Skeletal muscle satellite cell (primary cell): Measurements from ENCODE around the gene DNASE1L1.

Experiments
- H3K27me3 ChIP-seq: 2 replicates; pipeline ENCODE4 v1.7.0; 2013; ENCODE audit warnings: low read length; ENCODE audit not compliant: control insufficient read depth, insufficient read depth
- H3K36me3 ChIP-seq: 2 replicates; pipeline ENCODE4 v1.7.0; 2013; ENCODE audit warnings: mild to moderate bottlenecking, control low read depth, low read length; ENCODE audit not compliant: insufficient read depth
- H3K4me1 ChIP-seq: 2 replicates; pipeline ENCODE4 v1.7.0; 2013; ENCODE audit warnings: low read length; ENCODE audit not compliant: control insufficient read depth, insufficient read depth
- H3K4me2 ChIP-seq: 2 replicates; pipeline ENCODE4 v1.7.0; 2013; ENCODE audit warnings: mild to moderate bottlenecking, low read length
- H3K4me3 ChIP-seq: 2 replicates; pipeline ENCODE4 v1.7.0; 2013; ENCODE audit warnings: low read length
- H3K9ac ChIP-seq: 2 replicates; pipeline ENCODE4 v1.7.0; 2013; ENCODE audit warnings: mild to moderate bottlenecking, low read depth, low read length, moderate library complexity
- H3K9me3 ChIP-seq: replicated peaks from 2 replicates; pipeline ENCODE4 v1.7.0; 2013; ENCODE audit warnings: mild to moderate bottlenecking, control low read depth, low read length

Gene DNASE1L1

DNA sequence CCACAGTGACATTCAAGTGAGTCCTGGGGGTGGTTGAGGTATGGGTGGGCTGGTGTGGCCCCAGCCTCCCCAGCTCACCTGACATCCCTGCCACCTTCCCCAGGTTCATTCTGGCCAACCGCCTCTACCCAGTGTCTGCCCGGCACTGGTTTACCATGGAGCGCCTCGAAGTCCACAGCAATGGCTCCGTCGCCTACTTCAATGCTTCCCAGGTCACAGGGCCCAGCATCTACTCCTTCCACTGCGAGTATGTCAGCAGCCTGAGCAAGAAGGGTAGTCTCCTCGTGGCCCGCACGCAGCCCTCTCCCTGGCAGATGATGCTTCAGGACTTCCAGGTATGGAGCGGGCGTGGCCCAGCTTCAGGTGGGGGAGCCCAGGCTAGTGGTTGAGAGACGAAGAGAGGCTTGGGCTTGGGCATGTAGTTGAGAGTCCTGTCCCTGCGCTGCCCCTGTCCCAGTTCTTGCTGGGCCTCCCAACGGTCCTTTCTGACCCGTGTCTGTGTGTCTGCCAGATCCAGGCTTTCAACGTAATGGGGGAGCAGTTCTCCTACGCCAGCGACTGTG, 26.2 kb upstream of the DNASE1L1 start:
- Histone ChIP-seq H3K9ac (no peak overlapping the region), H3K4me2 (no peak overlapping the region), H3K4me3 (no peak overlapping the region), H3K27me3 (no peaks in the 10 kb centered on the region), H3K4me1 (peaks cover 11% of the 10 kb centered on the region), H3K9me3 (no peaks in the 10 kb centered on the region), H3K36me3 (peaks cover 33% of the 10 kb centered on the region)

DNA sequence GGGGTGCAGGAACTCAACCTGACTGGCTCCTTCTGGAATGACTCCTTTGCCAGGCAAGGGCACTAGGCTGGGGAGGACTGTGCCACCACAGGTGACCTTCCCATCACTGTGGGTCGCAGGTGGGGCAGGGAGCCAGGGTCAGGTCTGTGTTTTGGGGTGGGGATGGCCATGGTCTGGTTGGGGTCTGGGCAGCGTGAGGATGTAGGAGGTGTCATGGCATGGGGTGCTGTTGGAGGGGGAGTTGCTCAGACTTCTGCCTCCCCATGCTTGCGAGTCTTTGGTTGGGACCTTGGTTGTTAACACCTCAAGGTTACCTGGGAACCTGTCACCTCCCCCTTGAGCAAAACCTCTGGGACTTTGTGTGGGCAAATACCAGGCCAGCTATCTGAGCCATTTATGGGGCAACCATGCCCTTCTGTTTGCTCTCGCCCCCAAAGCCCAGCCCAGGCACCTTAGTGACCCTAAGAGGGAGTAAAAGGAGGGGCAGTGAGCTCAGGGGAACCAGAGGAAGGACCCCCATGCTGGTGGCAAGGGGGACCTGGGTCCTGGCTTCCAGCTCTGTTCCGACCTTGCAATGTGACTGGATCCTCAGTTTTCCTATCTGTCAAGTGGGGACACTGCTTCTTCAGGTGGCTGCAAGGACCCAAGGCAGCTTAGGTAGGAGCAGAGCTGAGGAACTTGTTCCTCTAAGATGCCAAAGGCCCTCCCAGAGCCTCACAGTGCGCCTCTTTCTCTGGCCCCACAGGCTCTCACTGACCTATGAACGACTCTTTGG, 25.5 kb upstream of the DNASE1L1 start:
- Histone ChIP-seq H3K4me1 (peaks cover 11% of the 10 kb centered on the region), H3K4me2 (no peak overlapping the region), H3K27me3 (no peaks in the 10 kb centered on the region), H3K36me3 (peaks cover 31% of the 10 kb centered on the region), H3K9ac (no peak overlapping the region), H3K9me3 (no peaks in the 10 kb centered on the region), H3K4me3 (no peak overlapping the region)

DNA sequence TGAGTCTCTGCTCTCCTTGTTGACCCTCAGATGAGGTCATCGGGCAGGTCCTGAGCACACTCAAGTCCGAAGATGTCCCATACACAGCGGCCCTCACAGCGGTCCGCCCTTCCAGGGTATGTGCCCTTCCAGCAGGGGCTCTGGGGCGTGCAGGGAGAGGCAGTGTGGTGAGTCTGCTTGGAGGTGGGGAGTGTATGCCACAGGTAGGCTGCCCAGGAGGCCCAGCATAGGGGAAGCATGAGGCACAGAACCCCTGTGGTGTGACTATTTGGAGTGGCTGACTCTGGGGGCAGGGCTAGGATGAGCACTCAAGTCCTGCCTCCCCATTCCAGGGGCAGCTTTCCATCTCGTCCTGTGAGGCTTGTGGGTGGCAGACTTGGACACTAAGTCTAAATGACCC, 24.6 kb upstream of the DNASE1L1 start:
- no peak overlapping the region for H3K4me3 ChIP-seq
- no peak overlapping the region for H3K9ac ChIP-seq
- no peak overlapping the region for H3K4me2 ChIP-seq
- peaks cover 26% of the 10 kb centered on the region for H3K36me3 ChIP-seq
- peaks cover 9% of the 10 kb centered on the region for H3K4me1 ChIP-seq
- no peaks in the 10 kb centered on the region for H3K9me3 ChIP-seq
- H3K27me3 ChIP-seq, result no peaks in the 10 kb centered on the region

DNA sequence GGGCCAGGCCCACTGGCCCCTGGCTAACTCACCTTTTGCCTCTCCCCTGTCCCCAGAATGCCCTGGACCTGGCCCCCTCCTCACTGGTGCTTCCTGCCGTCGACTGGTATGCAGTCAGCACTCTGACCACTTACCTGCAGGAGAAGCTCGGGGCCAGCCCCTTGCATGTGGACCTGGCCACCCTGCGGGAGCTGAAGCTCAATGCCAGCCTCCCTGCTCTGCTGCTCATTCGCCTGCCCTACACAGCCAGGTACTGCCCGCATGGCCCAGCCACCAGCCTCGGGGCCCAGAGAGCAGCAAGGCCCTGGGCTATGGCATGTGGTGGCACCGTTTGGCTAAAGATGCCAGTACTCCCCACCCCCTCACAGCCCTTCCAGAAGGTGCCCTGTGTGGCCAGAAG, 23.2 kb upstream of the DNASE1L1 start:
- Histone ChIP-seq H3K27me3 (no peaks in the 10 kb centered on the region), H3K9me3 (no peaks in the 10 kb centered on the region), H3K36me3 (peaks cover 20% of the 10 kb centered on the region), H3K4me2 (no peak overlapping the region), H3K9ac (no peak overlapping the region), H3K4me3 (no peak overlapping the region), H3K4me1 (peaks cover 9% of the 10 kb centered on the region)

DNA sequence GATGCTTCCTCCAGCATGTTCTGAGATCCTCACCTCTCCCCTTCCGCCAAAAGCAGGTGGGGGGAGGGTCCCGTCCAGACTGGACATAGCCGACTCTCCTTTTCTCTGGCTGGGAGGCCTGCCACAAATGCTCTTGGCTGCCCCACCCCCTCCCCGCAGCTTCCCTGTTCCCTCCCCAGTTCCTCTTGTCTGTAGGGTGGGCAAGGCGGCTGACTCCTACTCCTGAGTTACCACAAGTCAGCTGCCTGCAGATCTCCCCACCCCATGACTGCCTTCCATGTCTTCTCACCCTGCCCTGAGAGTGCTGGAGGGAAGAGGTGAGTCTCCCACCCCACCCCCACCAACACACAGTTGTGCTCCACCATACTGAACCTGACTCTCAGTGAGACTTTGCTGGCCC, 22.3 kb upstream of the DNASE1L1 start:
- H3K27me3 ChIP-seq, result no peaks in the 10 kb centered on the region
- H3K9ac ChIP-seq, result no peak overlapping the region
- H3K4me1 ChIP-seq, result peaks cover 7% of the 10 kb centered on the region
- peaks cover 20% of the 10 kb centered on the region for H3K36me3 ChIP-seq
- H3K4me3 ChIP-seq, result no peak overlapping the region
- no peaks in the 10 kb centered on the region for H3K9me3 ChIP-seq
- H3K4me2 ChIP-seq, result no peak overlapping the region

DNA sequence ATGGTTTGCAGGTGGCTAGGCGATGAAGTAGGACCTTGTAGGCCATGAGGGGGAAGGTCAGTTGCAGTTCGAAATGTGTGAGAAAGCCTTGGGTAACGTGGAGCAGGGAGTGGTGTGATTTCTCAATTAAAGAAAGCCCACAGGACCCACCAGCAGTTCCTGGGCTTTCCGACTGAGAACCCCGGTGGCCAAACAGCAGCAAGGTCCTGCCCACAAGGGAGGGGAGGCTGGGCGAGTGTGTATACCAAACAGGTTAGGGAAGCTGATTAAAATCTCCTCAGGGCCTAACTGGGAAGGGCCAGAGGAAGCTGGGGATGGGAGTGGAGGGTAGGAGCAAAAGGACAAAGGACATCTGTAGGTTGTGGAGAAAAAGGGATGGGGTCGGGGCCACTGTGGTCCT, 21.9 kb upstream of the DNASE1L1 start:
- H3K36me3 ChIP-seq, result peaks cover 20% of the 10 kb centered on the region
- H3K4me2 ChIP-seq, result no peak overlapping the region

DNA sequence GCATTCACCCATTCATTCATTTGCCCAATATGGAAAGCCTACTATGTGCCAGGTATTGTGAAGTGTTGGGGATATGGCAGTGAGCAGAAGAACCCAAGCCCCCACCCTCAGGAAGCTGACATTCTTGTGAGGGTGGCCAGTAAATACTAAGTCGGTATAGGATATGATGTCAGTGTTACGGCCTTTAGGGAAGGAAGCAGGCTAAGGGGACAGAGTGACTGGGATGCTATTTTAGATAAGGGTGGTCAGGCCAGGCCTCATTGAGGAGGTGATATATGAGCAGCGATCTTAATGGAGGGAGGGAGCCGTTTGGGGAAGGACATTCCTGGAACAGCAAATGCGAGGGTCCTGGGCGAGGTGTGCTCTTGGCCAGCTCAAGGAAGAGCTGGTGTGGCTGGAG, 21.4 kb upstream of the DNASE1L1 start:
- Histone ChIP-seq H3K9ac (no peak overlapping the region), H3K4me2 (no peak overlapping the region), H3K4me3 (no peak overlapping the region)

More for the DNA sequence above, 21.9 kb upstream of the DNASE1L1 start:
- Histone ChIP-seq H3K4me1 (peaks cover 5% of the 10 kb centered on the region), H3K4me3 (no peak overlapping the region), H3K9me3 (no peaks in the 10 kb centered on the region), H3K27me3 (no peaks in the 10 kb centered on the region), H3K9ac (no peak overlapping the region)

DNA sequence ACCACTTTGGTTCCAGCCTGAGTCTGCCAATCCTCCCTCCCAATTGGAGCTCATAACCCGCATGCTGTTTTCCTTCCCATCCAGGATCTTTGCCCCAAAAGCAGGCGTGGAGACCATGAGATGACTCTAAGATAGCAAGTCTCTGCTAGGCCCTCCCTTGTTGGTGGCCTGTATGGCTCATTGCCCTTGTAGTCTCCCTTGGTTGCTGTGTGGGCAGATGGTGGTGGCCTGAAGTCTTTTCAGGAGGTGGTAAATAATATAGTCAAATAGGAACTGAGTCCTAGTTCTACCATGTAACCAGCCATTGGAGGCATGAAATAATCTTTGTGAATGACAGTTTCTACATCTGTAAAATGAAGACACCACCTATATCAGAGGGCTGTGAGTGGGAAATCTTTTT, 20.7 kb upstream of the DNASE1L1 start:
- Histone ChIP-seq H3K36me3 (peaks cover 13% of the 10 kb centered on the region), H3K9me3 (no peaks in the 10 kb centered on the region), H3K4me2 (peak overlapping the region; percentile 84), H3K27me3 (no peaks in the 10 kb centered on the region), H3K4me1 (peaks cover 5% of the 10 kb centered on the region), H3K9ac (no peak overlapping the region), H3K4me3 (peak overlapping the region; percentile 80)

More for the DNA sequence above, 21.4 kb upstream of the DNASE1L1 start:
- Histone ChIP-seq H3K36me3 (peaks cover 20% of the 10 kb centered on the region), H3K4me1 (peaks cover 5% of the 10 kb centered on the region), H3K9me3 (no peaks in the 10 kb centered on the region), H3K27me3 (no peaks in the 10 kb centered on the region)

DNA sequence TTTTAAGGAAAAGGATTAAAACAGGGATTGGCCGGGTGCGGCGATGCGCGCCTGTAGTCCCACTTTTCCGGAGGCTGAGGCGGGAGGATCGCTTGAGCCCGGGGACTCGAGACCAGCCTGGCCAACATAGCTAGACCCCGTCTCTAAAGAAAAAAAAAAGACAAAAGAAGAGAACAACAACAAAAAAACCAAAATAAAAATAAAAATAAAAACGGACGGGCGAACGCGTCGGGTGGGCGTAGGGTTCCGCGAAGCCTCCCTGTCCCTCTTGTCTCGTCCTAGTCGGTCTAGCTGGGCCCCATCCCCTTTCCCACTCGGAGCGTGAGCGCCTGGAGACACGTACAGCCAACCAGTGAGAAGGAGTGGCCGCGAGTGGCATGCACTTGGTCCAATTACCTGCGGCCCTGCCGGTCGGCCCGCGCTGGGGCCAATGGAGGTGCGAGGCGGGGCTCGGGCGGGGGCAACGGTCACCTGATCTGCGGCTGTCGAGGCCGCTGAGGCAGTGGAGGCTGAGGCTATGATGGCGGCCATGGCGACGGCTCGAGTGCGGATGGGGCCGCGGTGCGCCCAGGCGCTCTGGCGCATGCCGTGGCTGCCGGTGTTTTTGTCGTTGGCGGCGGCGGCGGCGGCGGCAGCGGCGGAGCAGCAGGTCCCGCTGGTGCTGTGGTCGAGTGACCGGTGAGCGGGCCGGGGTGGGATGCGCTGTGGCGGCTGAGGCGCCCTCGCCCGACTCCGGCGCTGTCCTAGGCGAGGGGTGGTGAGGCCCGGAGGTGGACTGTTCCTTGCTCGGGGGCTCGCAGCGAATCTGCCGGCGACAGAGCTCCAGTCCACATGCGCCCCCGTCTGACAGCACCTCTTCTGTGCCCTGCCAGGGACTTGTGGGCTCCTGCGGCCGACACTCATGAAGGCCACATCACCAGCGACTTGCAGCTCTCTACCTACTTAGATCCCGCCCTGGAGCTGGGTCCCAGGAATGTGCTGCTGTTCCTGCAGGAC, 19.4 kb upstream of the DNASE1L1 start, which contains the start of gene ATP6AP1:
ATP6AP1 (plus strand) TSS at position 502 of the 996 bp plus-strand sequence; CDS start at position 518, 16 bp downstream.
- Histone ChIP-seq H3K4me3 (peak within 1 kb of the TSS; percentile 80), H3K4me2 (peak within 1 kb of the TSS; percentile 84), H3K4me1 (peaks cover 5% of the 10 kb centered on the region), H3K9me3 (no peaks in the 10 kb centered on the region), H3K36me3 (peaks cover 6% of the 10 kb centered on the region), H3K9ac (peak within 1 kb of the TSS; percentile 80), H3K27me3 (no peaks in the 10 kb centered on the region)

DNA sequence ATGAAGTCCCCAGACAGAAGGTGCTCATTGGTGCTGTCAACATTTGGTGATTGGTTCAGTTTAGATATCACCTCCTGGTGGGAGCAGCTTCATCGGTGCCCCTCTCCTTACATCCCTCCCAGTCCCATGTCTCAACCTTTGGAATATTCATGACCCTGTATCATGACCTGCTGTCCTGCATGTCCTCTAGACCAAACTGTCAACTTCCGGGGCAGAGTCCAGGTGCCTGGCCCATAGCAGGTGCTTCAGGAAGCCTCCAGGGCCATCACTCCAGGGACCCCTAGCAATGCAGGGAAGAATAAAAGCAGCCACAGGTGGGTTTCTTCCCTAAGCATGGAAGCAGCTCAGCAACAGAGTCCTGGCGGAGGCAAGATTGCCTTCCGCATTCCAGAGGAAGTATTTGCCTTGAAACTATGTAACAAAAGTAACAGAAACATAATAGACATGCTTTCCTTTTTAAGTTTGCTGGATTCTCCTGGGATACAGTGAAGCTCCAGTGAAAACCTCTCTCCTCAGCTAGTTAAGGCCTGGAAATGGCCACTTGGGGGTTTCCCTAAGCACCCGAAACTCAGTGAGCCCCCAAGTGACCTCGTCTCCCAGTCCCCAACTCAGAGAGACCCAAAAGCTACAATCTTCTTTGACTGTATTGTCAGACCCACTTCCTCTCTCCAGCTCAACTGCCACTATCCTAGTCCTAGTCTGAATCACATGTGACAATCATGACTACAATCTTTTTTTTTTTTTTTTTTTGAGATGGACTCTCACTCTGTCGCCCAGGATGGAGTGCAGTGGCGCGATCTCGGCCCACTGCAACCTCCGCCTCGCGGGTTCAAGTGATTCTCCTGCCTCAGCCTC, 18.1 kb upstream of the DNASE1L1 start:
- no peak overlapping the region for H3K4me3 ChIP-seq
- peaks cover 5% of the 10 kb centered on the region for H3K4me1 ChIP-seq
- no peak overlapping the region for H3K4me2 ChIP-seq
- H3K9ac ChIP-seq, result no peak overlapping the region
- H3K9me3 ChIP-seq, result no peaks in the 10 kb centered on the region
- H3K27me3 ChIP-seq, result no peaks in the 10 kb centered on the region
- peaks cover 6% of the 10 kb centered on the region for H3K36me3 ChIP-seq
